Measurements from ENCODE around the gene TUBB1. TPM values are rescaled to one million over a fixed set of nuclear protein-coding genes. Genes with fewer than 3 reads are reported as not detected.

The TUBB1 gene
- total RNA-seq, 1 donor from 2014 or later: 0.47 TPM

GRCh38 chr20:59043698-59044097, 24.5 kb downstream of the TUBB1 start:
- no peak for DNase-seq

DNA sequence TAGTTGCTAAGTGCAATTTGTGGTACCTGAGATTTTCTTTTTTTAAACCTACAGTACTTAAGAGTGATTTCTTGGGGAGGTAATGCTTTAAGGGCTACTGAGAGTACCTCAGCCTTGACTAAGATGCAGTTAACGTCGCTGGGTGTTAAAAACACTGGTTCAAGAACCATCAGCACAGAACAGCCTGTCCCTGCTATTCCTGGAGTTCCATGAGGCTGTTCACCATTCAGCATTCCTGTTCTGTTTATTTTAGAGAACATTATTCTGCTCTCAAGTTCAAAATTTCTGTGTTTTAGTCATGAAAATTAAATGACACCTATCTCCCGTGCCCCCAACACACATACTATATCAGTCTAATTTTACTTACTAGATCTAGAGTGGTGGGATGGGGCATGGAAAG, 25.1 kb downstream of the TUBB1 start:
- DNase-seq: no peak

GRCh38 chr20:59044796-59045195, 25.6 kb downstream of the TUBB1 start:
- no peak for DNase-seq

- no peak for DNase-seq
Measured at GRCh38 chr20:59046862-59047261, 27.6 kb downstream of the TUBB1 start.

- DNase-seq: no peak
Measured at GRCh38 chr20:59047938-59048680, 28.9 kb downstream of the TUBB1 start.

GRCh38 chr20:59048681-59049030, 29.4 kb downstream of the TUBB1 start:
- no peak for DNase-seq

- no peak for DNase-seq
Measured at GRCh38 chr20:59050437-59050836, 31.2 kb downstream of the TUBB1 start.

DNA sequence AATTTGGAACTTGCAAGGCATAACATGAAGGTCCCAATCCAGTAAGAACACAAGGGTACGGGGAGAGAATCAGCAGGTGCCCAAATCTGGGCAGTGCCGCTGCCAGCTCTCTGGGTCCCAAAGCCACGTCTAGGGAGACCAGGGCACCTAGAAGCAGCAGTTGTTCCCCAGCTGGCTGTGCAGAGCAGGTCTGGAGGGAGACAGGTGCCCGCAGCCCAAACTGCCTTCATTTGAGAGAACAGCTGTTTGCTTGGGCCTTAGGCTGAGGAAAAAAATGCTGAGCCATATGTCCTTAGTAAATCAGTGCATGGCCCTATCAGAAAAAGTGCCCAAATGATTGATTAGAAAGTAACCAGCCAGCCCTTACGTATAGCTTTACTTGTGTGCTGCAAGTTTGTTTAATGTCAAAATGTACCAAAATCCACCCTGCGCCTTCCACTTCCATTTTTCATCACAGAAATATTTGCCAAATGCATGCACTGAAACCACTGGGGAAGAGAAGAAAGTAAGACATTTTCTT, 32.5 kb downstream of the TUBB1 start:
- DNase-seq: no peak

GRCh38 chr20:59055302-59055701, 36.1 kb downstream of the TUBB1 start:
- DNase-seq: no peak

GRCh38 chr20:59062081-59062480, 42.9 kb downstream of the TUBB1 start:
- DNase-seq: no peak

DNA sequence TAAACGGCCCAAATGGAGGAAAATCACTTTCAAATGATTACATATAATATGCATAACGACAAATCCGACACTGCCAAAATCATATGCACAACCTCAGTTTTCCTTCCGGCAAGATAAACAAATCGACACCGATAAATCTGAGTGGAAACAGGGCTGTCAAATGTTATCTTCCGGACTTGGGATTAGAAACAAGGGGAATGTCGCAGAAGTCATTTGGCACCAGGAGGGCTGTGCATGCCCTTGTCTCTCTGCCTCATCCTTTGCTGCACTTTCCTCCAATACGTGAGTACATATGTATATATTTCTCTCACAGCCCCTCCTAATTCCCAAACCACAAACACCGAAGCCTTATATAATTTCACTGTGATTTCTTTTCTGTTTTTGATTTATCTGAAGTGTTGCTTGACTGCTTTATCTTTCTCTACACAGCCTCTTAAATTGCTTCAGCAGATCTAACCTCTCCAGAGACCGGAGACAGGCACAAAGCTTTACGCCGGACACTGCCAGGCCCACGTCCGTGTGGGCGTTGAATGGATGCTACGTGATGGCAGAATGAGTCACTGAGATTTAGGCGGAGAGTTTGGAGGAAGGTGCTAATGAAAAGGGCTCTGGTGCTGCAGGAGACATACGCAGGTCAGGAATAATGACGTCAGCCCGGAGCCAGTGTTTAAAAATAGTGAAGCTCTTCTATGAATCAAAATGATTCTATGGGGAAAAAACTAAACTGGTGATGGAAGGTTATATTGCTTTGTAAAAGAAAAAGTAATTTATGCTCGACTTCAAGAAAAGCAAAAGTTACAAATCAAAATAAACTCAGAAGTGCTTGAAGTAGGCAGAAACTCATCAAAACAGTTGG, 44.4 kb downstream of the TUBB1 start:
- DNase-seq: peak; percentile 43

GRCh38 chr20:59064214-59064722, 45.0 kb downstream of the TUBB1 start:
- no peak for DNase-seq

DNA sequence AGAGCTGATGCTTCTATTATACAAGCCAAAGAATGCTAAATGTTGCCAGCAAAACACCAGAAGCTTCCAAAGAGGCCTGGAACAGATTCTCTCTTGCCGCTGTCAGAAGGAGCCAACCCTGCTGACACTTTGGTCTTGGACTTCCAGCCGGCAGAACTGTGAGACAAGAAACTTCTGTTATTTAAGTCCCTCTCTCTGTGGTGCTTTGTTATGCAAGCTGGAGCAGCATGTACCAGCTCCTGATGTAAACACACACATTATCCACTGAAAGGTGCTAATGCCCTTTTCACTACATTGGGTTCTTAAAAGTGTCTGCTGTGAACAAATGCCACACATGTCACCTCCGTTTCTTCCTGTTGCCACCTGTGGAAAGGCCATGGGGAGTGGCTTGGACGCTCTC, 49.3 kb downstream of the TUBB1 start:
- no peak for DNase-seq

- DNase-seq: no peak
Measured at GRCh38 chr20:59069026-59069425, 49.8 kb downstream of the TUBB1 start.

GRCh38 chr20:59071216-59071615, 52.0 kb downstream of the TUBB1 start:
- DNase-seq: no peak

DNA sequence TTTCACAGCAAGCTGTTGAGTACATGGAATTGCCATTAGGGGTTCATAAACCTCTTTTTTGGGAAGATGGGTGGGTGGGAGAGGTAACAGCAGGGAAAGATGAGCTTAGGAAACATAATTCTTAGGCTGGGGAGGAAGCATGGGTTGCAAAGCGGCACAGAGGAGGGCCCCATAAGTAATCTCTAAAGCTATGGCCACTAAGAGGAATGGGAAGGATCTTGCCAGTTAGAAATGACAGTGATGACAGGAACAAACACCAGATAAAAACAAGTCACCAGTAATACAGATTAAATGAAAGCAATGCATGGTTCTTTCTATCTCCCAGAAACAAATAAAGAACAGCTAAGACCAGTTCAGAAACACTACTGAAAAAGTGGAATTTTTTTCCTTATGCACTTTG, 54.4 kb downstream of the TUBB1 start:
- no peak for DNase-seq

- DNase-seq: no peak
Measured at GRCh38 chr20:59074456-59074855, 55.2 kb downstream of the TUBB1 start.

GRCh38 chr20:59075934-59076508, 56.8 kb downstream of the TUBB1 start:
- DNase-seq: no peak

Other genes with a start within 250 kb of the TUBB1 start
- 0.94 TPM for gene GNAS-AS1, start 168.5 kb upstream of the TUBB1 start, total RNA-seq
- 344 TPM for gene GNAS, start 166.7 kb upstream of the TUBB1 start, total RNA-seq
- gene NELFCD, start 38.2 kb upstream of the TUBB1 start, total RNA-seq: 45.7 TPM
- 12.2 TPM for gene CTSZ, start 12.2 kb upstream of the TUBB1 start, total RNA-seq
- gene ATP5F1E, start 12.9 kb downstream of the TUBB1 start, total RNA-seq: 28.7 TPM
- gene PRELID3B, start 23.4 kb downstream of the TUBB1 start, total RNA-seq: 61.3 TPM
- gene ZNF831, start 144.4 kb downstream of the TUBB1 start, total RNA-seq: under 0.01 TPM